GM21447 (cell line): Measurements from ENCODE around the gene BRSK1.

ENCODE experiments used
- ATAC-seq: cut with Tn5 transposase; IDR thresholded peaks from one replicate; pipeline ENCODE4 v1.9.1; 2021; ENCODE audit not compliant: unreplicated experiment

The BRSK1 gene

GRCh38 chr19:55253842-55254624, 29.8 kb upstream of the BRSK1 start:
- peak; percentile 37 for ATAC-seq

GRCh38 chr19:55254625-55254977, 29.2 kb upstream of the BRSK1 start:
- no peak for ATAC-seq

- no peak for ATAC-seq
These were observed 28.0 kb upstream of the BRSK1 start for GRCh38 chr19:55255618-55256423.

DNA sequence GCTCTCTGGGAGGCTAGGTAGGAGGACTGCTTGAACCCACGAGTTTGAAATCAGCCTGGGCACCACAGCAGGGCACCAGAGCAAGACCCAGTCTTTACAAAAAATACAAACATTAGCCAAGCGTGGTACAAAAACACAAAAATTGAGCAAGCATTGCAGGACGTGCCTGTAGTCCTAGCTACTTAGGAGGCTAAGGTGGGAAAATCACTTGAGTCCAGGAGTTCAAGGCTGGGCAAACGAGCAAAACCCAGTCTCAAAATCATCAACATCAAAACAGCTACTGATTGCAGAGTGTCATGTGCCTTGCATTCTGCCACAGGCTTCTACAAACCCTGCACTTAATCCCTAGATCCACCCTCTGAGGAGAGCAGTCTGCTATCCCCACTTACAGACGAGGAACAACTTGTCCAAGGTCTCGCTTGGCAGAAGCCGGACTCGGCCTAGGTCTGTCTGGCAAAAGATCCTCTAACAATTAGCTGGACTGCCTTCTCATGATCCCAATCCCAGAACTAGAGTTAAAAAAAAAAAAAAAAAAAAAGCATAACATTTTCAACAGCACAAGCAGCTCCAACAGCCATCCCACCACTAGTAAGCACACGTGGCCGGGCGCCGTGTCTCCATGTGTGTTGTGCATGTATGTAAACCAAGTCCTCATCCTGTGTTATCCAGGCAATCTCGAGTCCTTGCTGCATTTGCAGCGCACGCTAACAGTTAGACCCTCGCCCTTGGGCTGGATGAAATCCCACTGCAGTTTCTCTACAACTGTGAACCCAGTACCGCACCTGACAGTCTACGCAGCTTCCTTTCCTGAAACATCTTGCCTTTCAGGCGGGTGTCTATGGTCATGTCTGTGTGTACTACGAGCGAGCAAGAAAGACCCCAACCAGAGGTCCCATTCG, 27.0 kb upstream of the BRSK1 start:
- ATAC-seq = no peak

GRCh38 chr19:55257461-55258420, 26.1 kb upstream of the BRSK1 start:
- no peak for ATAC-seq

- peak; percentile 6 for ATAC-seq
These were observed 25.3 kb upstream of the BRSK1 start for GRCh38 chr19:55258476-55258827.

DNA sequence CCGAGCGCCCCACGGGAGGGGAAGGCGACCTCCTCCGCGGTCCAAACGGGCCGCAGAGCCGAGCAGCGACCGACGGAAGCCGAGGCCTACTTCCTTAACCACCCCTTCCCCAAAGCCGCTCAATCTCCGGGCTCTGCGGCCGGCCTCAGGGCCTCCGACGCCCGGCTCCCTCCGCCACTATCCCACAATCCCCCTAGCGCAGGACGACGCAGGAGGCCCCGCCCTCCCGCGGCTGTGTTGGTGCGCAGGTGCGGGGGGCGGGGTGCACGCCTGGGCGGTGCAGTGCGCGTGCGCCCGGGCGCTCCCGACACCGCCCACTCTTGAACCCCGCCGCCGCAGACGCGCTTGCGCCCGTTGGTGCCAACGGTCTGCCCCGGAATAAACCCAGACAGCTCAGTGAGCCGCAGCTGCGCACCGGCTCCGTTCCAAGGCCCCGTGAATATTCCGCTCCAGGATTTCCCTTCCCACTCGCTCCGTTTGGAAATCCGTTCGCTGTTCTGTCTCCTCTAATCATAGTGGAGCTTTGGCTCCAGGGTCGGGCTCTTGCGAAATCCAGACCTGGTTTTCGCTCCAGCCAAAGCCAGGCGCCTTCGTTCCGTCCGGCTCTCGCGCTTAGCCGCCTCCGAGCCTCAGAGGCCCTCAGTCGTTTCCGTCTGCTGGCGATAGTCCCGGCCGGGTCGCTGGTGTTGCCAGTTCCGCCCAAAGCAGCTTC, 24.8 kb upstream of the BRSK1 start, which contains the start of gene PPP6R1:
PPP6R1 (minus strand) TSS at position 190 of the 712 bp plus-strand sequence. CDS start 11,914 bp downstream, outside the sequence.
- ATAC-seq = peak; percentile 51

- ATAC-seq = no peak
These were observed 24.1 kb upstream of the BRSK1 start for GRCh38 chr19:55259540-55260210.

- no peak for ATAC-seq
These were observed 22.1 kb upstream of the BRSK1 start for GRCh38 chr19:55261671-55262126.

GRCh38 chr19:55262359-55262758, 21.4 kb upstream of the BRSK1 start:
- no peak for ATAC-seq

GRCh38 chr19:55264531-55264930, 19.3 kb upstream of the BRSK1 start:
- no peak for ATAC-seq

- no peak for ATAC-seq
These were observed 18.6 kb upstream of the BRSK1 start for GRCh38 chr19:55265173-55265572.

- no peak for ATAC-seq
These were observed 17.9 kb upstream of the BRSK1 start for GRCh38 chr19:55265723-55266386.

GRCh38 chr19:55266404-55266803, 17.4 kb upstream of the BRSK1 start:
- ATAC-seq = no peak

GRCh38 chr19:55266840-55267239, 17.0 kb upstream of the BRSK1 start:
- no peak for ATAC-seq

DNA sequence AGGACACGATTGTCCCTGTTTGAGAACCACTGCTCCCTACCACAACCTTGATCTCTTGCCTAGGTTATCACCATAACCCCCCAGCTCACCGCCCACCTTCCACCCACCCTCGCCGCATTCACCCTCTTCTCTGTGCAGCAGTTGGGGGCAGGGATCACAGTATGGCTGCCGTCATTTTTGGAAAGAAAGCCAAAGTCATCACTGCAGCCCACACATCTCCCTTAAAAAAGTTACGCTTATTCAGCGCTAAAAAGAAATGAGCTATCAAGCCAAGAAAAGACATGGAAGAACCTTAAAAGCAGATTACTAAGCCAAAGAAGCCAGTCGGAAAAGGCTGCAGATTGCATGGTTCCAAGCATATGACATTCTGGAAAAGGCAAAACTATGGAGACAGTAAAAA, 14.5 kb upstream of the BRSK1 start:
- no peak for ATAC-seq

- ATAC-seq = no peak
These were observed 13.4 kb upstream of the BRSK1 start for GRCh38 chr19:55270172-55270942.

DNA sequence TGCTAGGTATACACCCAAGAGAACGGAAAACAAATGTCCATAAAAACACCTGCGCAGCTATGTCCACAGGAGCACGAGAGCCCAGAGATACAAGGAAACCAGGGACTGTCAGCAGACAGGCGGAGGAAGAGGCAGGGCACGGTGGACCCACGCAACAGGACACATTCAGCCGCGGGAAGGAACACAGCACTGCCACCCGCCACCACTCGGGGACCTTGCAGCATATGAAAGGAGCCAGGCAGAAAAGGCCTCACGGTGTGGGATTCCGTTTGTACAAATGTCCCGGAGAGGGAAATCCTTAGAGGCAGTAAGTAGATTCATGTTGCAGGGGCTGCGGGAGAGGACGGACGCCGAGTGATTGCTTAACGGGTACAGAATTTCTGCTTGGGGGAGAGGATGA, 11.7 kb upstream of the BRSK1 start:
- no peak for ATAC-seq
